ENCODE measurements around the gene MEIS2.

- no peak for TF ChIP-seq CTCF (IDR thresholded peaks at IDR 0.05)
- TF ChIP-seq EP300 (IDR thresholded peaks at IDR 0.05): no peak
These were observed 158.6 kb downstream of the MEIS2 start for GRCh38 chr15:36941798-36942197.
